Body of pancreas (tissue), 4 donors: Measurements from ENCODE around the gene HEXA. TPM values are rescaled to one million over a fixed set of nuclear protein-coding genes. Genes with fewer than 3 reads are reported as not detected.

Source experiments
- ATAC-seq: fragments of 150-250 bp; one replicate; pipeline ENCODE4 v1.9.1; 2016
- DNase-seq, 4 donors: peaks; one replicate each; pipeline ENCODE4 v3.0.0-alpha.2; 2019
- H3K27ac ChIP-seq, 4 donors: fragments of 200-600 bp; sonication (generic); 1 replicate in 3 of 4; 2 replicates in 1 of 4; pipeline versions ENCODE4 v1.5.1 to v1.6.1; 2016 to 2019; ENCODE audit warnings: mild to moderate bottlenecking in 1 of 4, mixed read lengths in 1 of 4, moderate library complexity in 1 of 4
- H3K27me3 ChIP-seq, 2 donors: fragments of 200-600 bp; sonication (generic); one replicate each; pipeline ENCODE4 v1.6.0; 2016; ENCODE audit warnings: mild to moderate bottlenecking in 1 of 2
- H3K36me3 ChIP-seq, 2 donors: fragments of 200-600 bp; sonication (generic); replicated peaks in 1 of 2; 2 replicates each; pipeline ENCODE4 v1.5.1; 2016; ENCODE audit warnings: low read depth in 2 of 2; ENCODE audit not compliant: insufficient read depth in 1 of 2
- H3K4me1 ChIP-seq: fragments of 200-600 bp; sonication (generic); one replicate; pipeline ENCODE4 v1.6.0; 2016
- H3K4me3 ChIP-seq, 2 donors: fragments of 200-600 bp; sonication (generic); 1 replicate in 1 of 2; 2 replicates in 1 of 2; pipeline ENCODE4 v1.5.1; 2016 to 2019
- H3K9me3 ChIP-seq, 3 donors: fragments of 200-600 bp; sonication (generic); 1 replicate in 2 of 3; 2 replicates in 1 of 3; pipeline ENCODE4 v1.5.1; 2016
- POLR2A ChIP-seq, 3 donors: fragments of 450-650 bp; IDR thresholded peaks; one replicate each; pipeline ENCODE4 v1.6.1; 2016; ENCODE audit warnings: antibody characterized with exemption in 3 of 3, mild to moderate bottlenecking in 2 of 3
- WGBS, 2 donors: methylation state at CpG; one replicate each; pipeline ENCODE4 v1.1.5; 2017; 5-methylcytosine and 5-hydroxymethylcytosine counted together
- intact Hi-C: fragments of 100-400 bp; cut with DNase I; formaldehyde crosslinking; loops from one replicate; pipeline ENCODE4 v1.15.1; 2023
- total RNA-seq, 2 donors: library from RNA; depleted of rRNA; stranded (reverse); fragments of >200 nt; gene quantifications; one replicate each; pipeline ENCODE4 v1.1.0, GENCODE V29; 2016
- TF ChIP-seq, protein P1 (sequence below), 7 experiments: fragments of 450-650 bp in 4 of 7; fragments of 200-600 bp in 3 of 7; sonication (generic) in 3 of 7; IDR thresholded peaks; one replicate each; pipeline ENCODE4 v1.5.1; 2016 to 2019; ENCODE audit warnings: antibody characterized with exemption in 7 of 7

The HEXA gene
- total RNA-seq, 2 donors from 2014 or later = 35.5 to 48.8 TPM

DNA sequence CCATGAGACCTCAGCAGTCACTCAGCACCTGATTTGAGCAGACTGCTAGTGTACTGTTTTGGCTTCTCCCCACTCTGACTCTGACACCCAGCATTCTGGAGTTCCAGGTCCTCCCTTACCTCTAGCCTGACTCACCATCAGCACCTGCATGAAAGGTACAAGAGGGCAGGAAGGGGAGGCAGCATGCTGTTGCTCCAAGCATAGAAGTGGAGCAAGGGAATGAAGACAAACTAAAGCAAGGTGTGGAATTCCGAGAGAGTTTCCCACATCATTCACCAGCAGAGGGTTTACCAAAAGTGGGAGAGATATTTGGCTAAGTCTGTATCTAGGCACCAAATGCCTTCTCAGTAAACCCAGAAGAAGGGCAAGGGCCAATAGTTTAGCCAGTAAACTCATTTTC is 21.3 kb downstream of the HEXA start:
- H3K27me3 ChIP-seq = no peaks in the 10 kb centered on the region
- intact Hi-C loops = no loop called here
- H3K36me3 ChIP-seq = peaks cover 0 to 34% of the 10 kb centered on the region in 2 donors
- no peak for ATAC-seq
- WGBS, 2 donors = 96 to 100% methylated on average over 1 of the region's 1 CpG
- TF ChIP-seq, protein P1, sequence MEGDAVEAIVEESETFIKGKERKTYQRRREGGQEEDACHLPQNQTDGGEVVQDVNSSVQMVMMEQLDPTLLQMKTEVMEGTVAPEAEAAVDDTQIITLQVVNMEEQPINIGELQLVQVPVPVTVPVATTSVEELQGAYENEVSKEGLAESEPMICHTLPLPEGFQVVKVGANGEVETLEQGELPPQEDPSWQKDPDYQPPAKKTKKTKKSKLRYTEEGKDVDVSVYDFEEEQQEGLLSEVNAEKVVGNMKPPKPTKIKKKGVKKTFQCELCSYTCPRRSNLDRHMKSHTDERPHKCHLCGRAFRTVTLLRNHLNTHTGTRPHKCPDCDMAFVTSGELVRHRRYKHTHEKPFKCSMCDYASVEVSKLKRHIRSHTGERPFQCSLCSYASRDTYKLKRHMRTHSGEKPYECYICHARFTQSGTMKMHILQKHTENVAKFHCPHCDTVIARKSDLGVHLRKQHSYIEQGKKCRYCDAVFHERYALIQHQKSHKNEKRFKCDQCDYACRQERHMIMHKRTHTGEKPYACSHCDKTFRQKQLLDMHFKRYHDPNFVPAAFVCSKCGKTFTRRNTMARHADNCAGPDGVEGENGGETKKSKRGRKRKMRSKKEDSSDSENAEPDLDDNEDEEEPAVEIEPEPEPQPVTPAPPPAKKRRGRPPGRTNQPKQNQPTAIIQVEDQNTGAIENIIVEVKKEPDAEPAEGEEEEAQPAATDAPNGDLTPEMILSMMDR (IDR thresholded peaks at IDR 0.05) = no peak
- no peak for TF ChIP-seq POLR2A (IDR thresholded peaks at IDR 0.05)
- no peak overlapping the region for H3K4me3 ChIP-seq
- DNase-seq = no peak
- no peak overlapping the region for H3K27ac ChIP-seq
- no peaks in the 10 kb centered on the region for H3K9me3 ChIP-seq
- H3K4me1 ChIP-seq = no peaks in the 10 kb centered on the region

DNA sequence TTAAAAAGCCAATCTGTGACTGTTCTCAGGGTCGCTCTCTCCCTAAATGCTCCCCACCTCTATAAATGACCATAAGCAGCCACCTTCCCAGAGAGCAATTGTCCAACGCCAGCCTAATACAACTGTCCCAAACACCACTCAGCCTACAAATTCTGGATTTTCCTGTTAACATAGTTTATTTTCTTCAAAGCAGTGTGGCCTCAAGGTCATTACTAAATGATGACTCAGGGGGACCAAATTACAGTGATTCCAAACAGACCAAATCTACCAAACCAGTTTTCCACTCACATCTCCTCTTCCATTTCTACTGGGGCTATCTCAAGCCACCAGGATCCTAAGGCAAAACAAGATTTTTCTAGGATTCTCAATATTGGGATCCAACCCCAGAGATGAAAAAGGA is 22.5 kb downstream of the HEXA start:
- H3K4me3 ChIP-seq = no peak overlapping the region
- no peaks in the 10 kb centered on the region for H3K9me3 ChIP-seq
- no peaks in the 10 kb centered on the region for H3K4me1 ChIP-seq
- 72 to 97% methylated on average over 2 of the region's 2 CpGs for WGBS, 2 donors
- TF ChIP-seq, protein P1 (IDR thresholded peaks at IDR 0.05) = no peak
- TF ChIP-seq POLR2A (IDR thresholded peaks at IDR 0.05) = no peak
- ATAC-seq = no peak
- H3K36me3 ChIP-seq = peaks cover 0 to 44% of the 10 kb centered on the region in 2 donors
- DNase-seq = no peak
- intact Hi-C loops = no loop called here
- no peaks in the 10 kb centered on the region for H3K27me3 ChIP-seq
- no peak overlapping the region for H3K27ac ChIP-seq

DNA sequence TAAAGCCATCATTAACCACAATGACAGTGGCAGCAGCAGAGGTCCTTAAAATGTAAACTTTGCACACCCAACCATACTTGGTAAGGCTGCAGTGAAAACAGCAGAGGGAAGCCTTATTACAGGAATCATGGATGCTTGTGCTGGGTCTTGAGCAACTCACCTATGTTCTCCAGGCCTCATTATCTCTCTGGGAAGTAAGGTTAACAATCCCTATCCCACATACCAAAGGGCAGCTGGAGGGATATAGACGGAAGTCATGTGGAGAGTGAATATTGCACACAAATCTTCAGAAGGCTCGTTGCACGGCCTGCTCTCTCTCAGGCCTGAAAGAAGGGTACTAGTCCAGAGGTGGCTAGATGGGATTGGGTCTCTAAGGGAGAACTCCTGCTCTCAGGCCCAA is 30.0 kb downstream of the HEXA start:
- 89 to 91% methylated on average over 3 of the region's 3 CpGs for WGBS, 2 donors
- Histone ChIP-seq H3K27me3 (no peaks in the 10 kb centered on the region), H3K9me3 (no peaks in the 10 kb centered on the region), H3K4me3 (no peak overlapping the region), H3K27ac (no peak overlapping the region), H3K4me1 (no peaks in the 10 kb centered on the region), H3K36me3 (peaks cover 0 to 48% of the 10 kb centered on the region in 2 donors)
- no peak for TF ChIP-seq POLR2A (IDR thresholded peaks at IDR 0.05)
- TF ChIP-seq, protein P1 (IDR thresholded peaks at IDR 0.05) = no peak
- DNase-seq (no peak), ATAC-seq (no peak)
- intact Hi-C loops = no loop called here

DNA sequence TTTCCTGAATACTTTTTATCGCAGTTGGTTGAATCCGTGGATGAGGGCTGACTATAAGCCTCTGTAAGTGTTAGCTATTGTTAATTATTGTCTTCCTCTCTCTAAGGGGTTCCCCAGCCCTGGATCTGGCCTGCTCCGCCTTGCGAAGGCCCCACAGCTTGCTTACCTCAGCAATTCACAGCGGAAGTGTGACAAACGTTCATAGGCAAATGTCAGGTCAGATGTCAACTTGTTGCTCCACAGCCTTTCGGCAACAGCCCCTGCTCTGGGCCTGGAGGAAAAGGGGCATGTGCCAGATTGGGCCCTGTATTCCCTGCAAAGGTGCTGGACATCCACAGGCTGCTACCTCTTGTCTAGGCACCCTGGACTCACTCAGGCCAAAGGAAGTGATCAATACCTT is 30.5 kb downstream of the HEXA start:
- no peak for DNase-seq

DNA sequence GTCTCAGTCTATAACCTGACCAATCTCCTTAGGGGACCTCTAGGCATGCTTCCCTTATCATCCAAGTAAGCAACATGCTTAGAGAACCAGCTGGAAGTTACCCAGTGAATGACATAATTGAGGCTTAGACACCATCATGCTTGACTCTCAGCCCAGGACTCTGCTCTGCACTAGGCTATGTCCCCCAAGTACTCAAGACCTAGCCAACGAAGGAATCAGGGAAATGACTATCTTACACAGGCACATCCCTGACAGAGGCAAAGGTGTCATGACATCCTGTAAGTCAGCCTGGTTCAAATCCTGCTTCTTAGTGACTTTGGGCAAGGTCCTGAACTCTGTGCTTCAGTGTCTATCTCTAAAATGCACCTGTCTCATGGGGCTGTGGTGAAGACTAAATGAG is 31.2 kb downstream of the HEXA start:
- H3K9me3 ChIP-seq = no peaks in the 10 kb centered on the region
- H3K27me3 ChIP-seq = no peaks in the 10 kb centered on the region
- TF ChIP-seq, protein P1 (IDR thresholded peaks at IDR 0.05) = no peak
- no peak for TF ChIP-seq POLR2A (IDR thresholded peaks at IDR 0.05)
- no peak overlapping the region for H3K27ac ChIP-seq
- DNase-seq (no peak), ATAC-seq (no peak)
- 86 to 89% methylated on average over 1 of the region's 1 CpG for WGBS, 2 donors
- H3K4me3 ChIP-seq = no peak overlapping the region
- peaks cover 0 to 39% of the 10 kb centered on the region in 2 donors for H3K36me3 ChIP-seq
- H3K4me1 ChIP-seq = no peaks in the 10 kb centered on the region
- intact Hi-C loops = no loop called here

More for the DNA sequence above, 30.5 kb downstream of the HEXA start:
- TF ChIP-seq, protein P1 (IDR thresholded peaks at IDR 0.05) = no peak
- TF ChIP-seq POLR2A (IDR thresholded peaks at IDR 0.05) = no peak
- H3K36me3 ChIP-seq = peaks cover 0 to 43% of the 10 kb centered on the region in 2 donors
- H3K27me3 ChIP-seq = no peaks in the 10 kb centered on the region
- no peak overlapping the region for H3K27ac ChIP-seq
- H3K4me1 ChIP-seq = no peaks in the 10 kb centered on the region
- 79 to 84% methylated on average over 7 of the region's 7 CpGs for WGBS, 2 donors
- H3K4me3 ChIP-seq = no peak overlapping the region
- intact Hi-C loops = no loop called here
- no peaks in the 10 kb centered on the region for H3K9me3 ChIP-seq
- ATAC-seq = no peak
